ENCODE measurements around the gene XRCC3. TPM values are rescaled to one million over a fixed set of nuclear protein-coding genes. Genes with fewer than 3 reads are reported as not detected.

The XRCC3 gene
- total and polyA plus RNA-seq, 10 of the 15 experiments (the other 5 are each of a cell fraction or from before 2014, with no cell fraction given), result 0.37 to 52.0 (median 26.8) TPM

- no peak for TF ChIP-seq POLR2AphosphoS2 (IDR thresholded peaks at IDR 0.05; ENCODE audit: low read depth, low read length)
- TF ChIP-seq NR2C1 (IDR thresholded peaks at IDR 0.05), result no peak
- no peak for TF ChIP-seq BACH1 (IDR thresholded peaks at IDR 0.05; ENCODE audit: borderline replicate concordance)
Observed at GRCh38 chr14:103687712-103688111, 27.5 kb downstream of the XRCC3 start (continued).

DNA sequence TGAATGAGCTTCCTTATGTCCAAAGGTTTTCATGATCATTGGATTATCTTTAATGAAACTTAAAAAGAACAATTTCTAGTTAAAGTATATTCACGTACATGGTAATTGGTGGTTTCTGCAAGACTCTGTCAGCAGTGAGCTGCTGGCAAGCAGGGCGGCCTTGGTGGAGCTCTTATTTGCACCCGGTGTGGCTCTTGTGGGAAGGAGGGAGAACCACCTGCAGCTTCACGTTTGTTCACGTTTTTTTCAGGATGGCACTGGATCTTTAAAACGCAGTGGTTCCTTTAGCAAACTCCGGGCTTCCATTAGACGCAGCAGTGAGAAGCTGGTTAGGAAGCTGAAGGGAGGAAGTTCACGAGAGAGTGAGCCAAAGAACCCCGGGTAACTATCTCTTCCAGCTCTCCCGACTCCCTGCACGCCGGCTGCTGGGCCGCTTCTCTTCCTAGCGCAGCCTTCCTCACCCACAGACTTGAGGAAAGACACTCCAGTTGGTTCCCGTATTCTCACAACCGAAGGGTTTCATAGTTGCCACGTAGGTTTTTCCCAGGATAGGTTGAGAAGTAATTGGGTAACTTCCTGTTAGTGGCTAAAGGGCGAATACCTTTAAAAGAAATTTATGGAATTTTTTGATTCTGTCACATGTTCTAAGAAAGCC is 28.3 kb downstream of the XRCC3 start:
- TF ChIP-seq HDAC2 (IDR thresholded peaks at IDR 0.05) (no peak), BMI1 (IDR thresholded peaks at IDR 0.05; ENCODE audit: borderline replicate concordance) (no peak), BHLHE40 (IDR thresholded peaks at IDR 0.05; ENCODE audit: borderline replicate concordance in 1 of 2, low read depth in 2 of 2, low read length in 1 of 2) (no peak), POU2F2 (IDR thresholded peaks at IDR 0.05; ENCODE audit: borderline replicate concordance, low read depth, low read length) (no peak), RFX5 (IDR thresholded peaks at IDR 0.05; ENCODE audit: low read depth, low read length) (no peak), FOXK2 (IDR thresholded peaks at IDR 0.05) (no peak), CTCF (IDR thresholded peaks at IDR 0.05 in 2 of 3, conservative IDR thresholded peaks at IDR 0.05 in 1 of 3; ENCODE audit: control insufficient read depth in 2 of 3, extremely low read depth in 1 of 3, insufficient read depth in 1 of 3, low read depth in 3 of 3, low read length in 3 of 3) (no peak), PML (IDR thresholded peaks at IDR 0.05; ENCODE audit: low read length) (no peak), HCFC1 (IDR thresholded peaks at IDR 0.05; ENCODE audit: low read length) (no peak), CREM (IDR thresholded peaks at IDR 0.05; ENCODE audit: low read depth) (no peak), MEF2B (IDR thresholded peaks at IDR 0.05; ENCODE audit: partially characterized antibody, poor library complexity, severe bottlenecking) (no peak), ATF3 (IDR thresholded peaks at IDR 0.05; ENCODE audit: borderline replicate concordance, extremely low read depth, low read depth, low read length) (no peak), STAT3 (IDR thresholded peaks at IDR 0.05; ENCODE audit: low read depth, low read length) (no peak)
- TF ChIP-seq, protein P1, sequence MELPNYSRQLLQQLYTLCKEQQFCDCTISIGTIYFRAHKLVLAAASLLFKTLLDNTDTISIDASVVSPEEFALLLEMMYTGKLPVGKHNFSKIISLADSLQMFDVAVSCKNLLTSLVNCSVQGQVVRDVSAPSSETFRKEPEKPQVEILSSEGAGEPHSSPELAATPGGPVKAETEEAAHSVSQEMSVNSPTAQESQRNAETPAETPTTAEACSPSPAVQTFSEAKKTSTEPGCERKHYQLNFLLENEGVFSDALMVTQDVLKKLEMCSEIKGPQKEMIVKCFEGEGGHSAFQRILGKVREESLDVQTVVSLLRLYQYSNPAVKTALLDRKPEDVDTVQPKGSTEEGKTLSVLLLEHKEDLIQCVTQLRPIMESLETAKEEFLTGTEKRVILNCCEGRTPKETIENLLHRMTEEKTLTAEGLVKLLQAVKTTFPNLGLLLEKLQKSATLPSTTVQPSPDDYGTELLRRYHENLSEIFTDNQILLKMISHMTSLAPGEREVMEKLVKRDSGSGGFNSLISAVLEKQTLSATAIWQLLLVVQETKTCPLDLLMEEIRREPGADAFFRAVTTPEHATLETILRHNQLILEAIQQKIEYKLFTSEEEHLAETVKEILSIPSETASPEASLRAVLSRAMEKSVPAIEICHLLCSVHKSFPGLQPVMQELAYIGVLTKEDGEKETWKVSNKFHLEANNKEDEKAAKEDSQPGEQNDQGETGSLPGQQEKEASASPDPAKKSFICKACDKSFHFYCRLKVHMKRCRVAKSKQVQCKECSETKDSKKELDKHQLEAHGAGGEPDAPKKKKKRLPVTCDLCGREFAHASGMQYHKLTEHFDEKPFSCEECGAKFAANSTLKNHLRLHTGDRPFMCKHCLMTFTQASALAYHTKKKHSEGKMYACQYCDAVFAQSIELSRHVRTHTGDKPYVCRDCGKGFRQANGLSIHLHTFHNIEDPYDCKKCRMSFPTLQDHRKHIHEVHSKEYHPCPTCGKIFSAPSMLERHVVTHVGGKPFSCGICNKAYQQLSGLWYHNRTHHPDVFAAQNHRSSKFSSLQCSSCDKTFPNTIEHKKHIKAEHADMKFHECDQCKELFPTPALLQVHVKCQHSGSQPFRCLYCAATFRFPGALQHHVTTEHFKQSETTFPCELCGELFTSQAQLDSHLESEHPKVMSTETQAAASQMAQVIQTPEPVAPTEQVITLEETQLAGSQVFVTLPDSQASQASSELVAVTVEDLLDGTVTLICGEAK (IDR thresholded peaks at IDR 0.05; ENCODE audit: borderline replicate concordance), result no peak
- CTCF ChIA-PET, result interaction anchor here (1.0 to 1.4 kb wide), 2 partner anchors 9 to 291 kb away, joined by 3 to 5 read pairs; no protein-coding TSS in a partner anchor
- intact Hi-C loops (cut with micrococcal nuclease; ENCODE audit: unreplicated experiment), result no loop called here

More for the DNA sequence above, 28.3 kb downstream of the XRCC3 start:
- WGBS (ENCODE audit: insufficient coverage, insufficient replicate concordance, low lambda C conversion rate, missing lambda C conversion rate), result 96% methylated on average over 19 of the region's 19 CpGs
- Histone ChIP-seq H4K20me1 (ENCODE audit: control insufficient read depth, insufficient read depth) (no peaks in the 10 kb centered on the region), H3K4me1 (ENCODE audit: control insufficient read depth, insufficient read depth, low read length) (peaks cover 34% of the 10 kb centered on the region), H3K4me3 (no peak overlapping the region), H3K27ac (ENCODE audit: control insufficient read depth, insufficient read depth) (no peak overlapping the region), H2AFZ (ENCODE audit: control insufficient read depth, low read depth, low read length) (no peak overlapping the region), H3K9ac (ENCODE audit: control insufficient read depth, insufficient read depth, low read length) (no peak overlapping the region), H3K9me3 (replicated peaks; ENCODE audit: control insufficient read depth, insufficient read depth, low read length) (no peaks in the 10 kb centered on the region), H3K4me2 (ENCODE audit: control insufficient read depth, insufficient read depth) (no peak overlapping the region), H3K36me3 (ENCODE audit: control insufficient read depth in 2 of 2, insufficient read depth in 2 of 2, low read length in 1 of 2) (peaks cover 11 to 41% of the 10 kb centered on the region in 2 experiments), H3K27me3 (replicated peaks in 1 of 2; ENCODE audit: control insufficient read depth in 2 of 2, insufficient read depth in 2 of 2, low read length in 1 of 2) (no peaks in the 10 kb centered on the region), H3K79me2 (ENCODE audit: control insufficient read depth, insufficient read depth, low read length) (peaks cover 11% of the 10 kb centered on the region)
- in situ Hi-C loops (cut with MboI), result no loop called here
- no TSS peak for BruUV-seq (replicated peaks)
- ChIA-PET RAD21 (ENCODE audit: unreplicated experiment) (interaction anchor here (0.9 to 2.0 kb wide), 2 partner anchors 7 to 29 kb away, joined by 3 to 7 read pairs; partner anchors contain the start of genes XRCC3 and ZFYVE21), SMC1A (ENCODE audit: uncharacterized antibody, unreplicated experiment) (no interaction called here), POLR2A (no interaction called here)
- FAIRE-seq (no peak), DNase-seq (ENCODE audit: low read depth, low spot score) (no peak), ATAC-seq (no peak)
